Endothelial cell of umbilical vein (primary cell): ENCODE data around the gene TGFBR2. TPM values are rescaled to one million over a fixed set of nuclear protein-coding genes. Genes with fewer than 3 reads are reported as not detected.

Experiments used
- BruUV-seq: library from RNA; stranded (reverse); fragments of 400-500 nt; replicated peaks from 2 replicates; lab custom pipeline; 2021; lab: Mats Ljungman, UMichigan
- CTCF ChIA-PET: fragments of 300-600, 350-600 bp; sonication (Branson Sonifier 250); formaldehyde crosslinking; loops from one replicate; lab custom pipeline; 2021; ENCODE audit warnings: antibody characterized with exemption, inconsistent platforms; lab: Charles Lee
- POLR2A ChIA-PET: fragments of 300-600, 350-600 bp; sonication (Branson Sonifier 250); formaldehyde crosslinking; loops from one replicate; lab custom pipeline; 2021; ENCODE audit warnings: antibody characterized with exemption, inconsistent platforms; lab: Charles Lee
- DNase-seq: peaks from one replicate; pipeline ENCODE4 v3.0.0-alpha.2; 2011; ENCODE audit warnings: low read depth, low spot score
- FAIRE-seq: peaks from 2 replicates; lab custom pipeline; 2011; peaks lifted over from hg19 to GRCh38; lab: Jason Lieb, UNC
- H2AFZ ChIP-seq: 2 replicates; pipeline ENCODE4 v1.6.0; 2012; ENCODE audit warnings: low read depth, low read length, control low read depth, inconsistent platforms
- H3K27ac ChIP-seq: 2 replicates; pipeline ENCODE4 v1.5.1; 2011; ENCODE audit warnings: low read depth, mild to moderate bottlenecking, control low read depth, low read length, moderate library complexity; ENCODE audit not compliant: insufficient read depth
- H3K27me3 ChIP-seq, 2 experiments: 2 replicates each; pipeline versions ENCODE4 v1.6.0 to v1.6.1; 2011; ENCODE audit warnings: low read length in 2 of 2, mixed read lengths in 1 of 2; ENCODE audit not compliant: control insufficient read depth in 2 of 2, insufficient read depth in 2 of 2
- H3K36me3 ChIP-seq, 2 experiments: 2 replicates in 1 of 2; 3 replicates in 1 of 2; pipeline ENCODE4 v1.5.1; 2011; ENCODE audit warnings: low read length in 2 of 2, mild to moderate bottlenecking in 1 of 2, moderate library complexity in 1 of 2; ENCODE audit not compliant: control insufficient read depth in 2 of 2, insufficient read depth in 2 of 2; ENCODE audit errors: extremely low read depth in 1 of 2
- H3K4me1 ChIP-seq: 3 replicates; pipeline ENCODE4 v1.5.1; 2011; ENCODE audit warnings: mild to moderate bottlenecking, low read length; ENCODE audit not compliant: control insufficient read depth, insufficient read depth; ENCODE audit errors: extremely low read depth
- H3K4me2 ChIP-seq: 2 replicates; pipeline ENCODE4 v1.6.1; 2011; ENCODE audit warnings: low read length, control low read depth, mixed read lengths; ENCODE audit not compliant: insufficient read depth
- H3K4me3 ChIP-seq, 3 experiments: fragments of 200-600 bp in 1 of 3; sonication (generic), shearing (Covaris generic) in 1 of 3; replicated peaks in 1 of 3; 2 replicates each; pipeline ENCODE4 v1.5.1; 2011 to 2016; ENCODE audit warnings: control low read depth in 3 of 3, low read length in 3 of 3, mild to moderate bottlenecking in 2 of 3, inconsistent platforms in 1 of 3, low read depth in 1 of 3, moderate library complexity in 1 of 3; ENCODE audit not compliant: insufficient read depth in 1 of 3
- H3K79me2 ChIP-seq: 2 replicates; pipeline ENCODE4 v1.6.0; 2012; ENCODE audit warnings: low read length, inconsistent platforms; ENCODE audit not compliant: control insufficient read depth, insufficient read depth
- H3K9ac ChIP-seq: replicated peaks from 2 replicates; pipeline ENCODE3; 2011; ENCODE audit warnings: low read length, control low read depth; ENCODE audit not compliant: insufficient read depth; ENCODE audit errors: extremely low read depth
- H3K9me1 ChIP-seq: replicated peaks from 3 replicates; pipeline ENCODE4 v1.6.0; 2011; ENCODE audit warnings: mild to moderate bottlenecking, low read length; ENCODE audit not compliant: control insufficient read depth, insufficient read depth; ENCODE audit errors: extremely low read depth
- H3K9me3 ChIP-seq: replicated peaks from 2 replicates; pipeline ENCODE4 v1.5.1; 2012; ENCODE audit warnings: low read length, inconsistent platforms; ENCODE audit not compliant: control insufficient read depth, insufficient read depth
- H4K20me1 ChIP-seq: replicated peaks from 2 replicates; pipeline ENCODE3; 2011; ENCODE audit warnings: mild to moderate bottlenecking, low read length; ENCODE audit not compliant: control insufficient read depth, insufficient read depth; ENCODE audit errors: extremely low read depth
- CTCF ChIP-seq, 2 donors: IDR thresholded peaks; 1 replicate in 1 of 2; 2 replicates in 1 of 2; pipeline ENCODE4 v1.5.1; 2011; ENCODE audit warnings: low read length in 2 of 2, mild to moderate bottlenecking in 2 of 2, moderate library complexity in 2 of 2, control low read depth in 1 of 2, inconsistent platforms in 1 of 2, low read depth in 1 of 2; ENCODE audit not compliant: insufficient read depth in 1 of 2; ENCODE audit errors: extremely low read depth in 1 of 2
- EZH2 ChIP-seq: IDR thresholded peaks from 2 replicates; pipeline ENCODE4 v1.6.1; 2012; ENCODE audit warnings: borderline replicate concordance, low read depth, mild to moderate bottlenecking, moderate library complexity, low read length, inconsistent platforms; ENCODE audit not compliant: severe bottlenecking
- FOS ChIP-seq: IDR thresholded peaks from 2 replicates; pipeline ENCODE4 v1.6.1; 2011; ENCODE audit warnings: mild to moderate bottlenecking, low read length, moderate library complexity, borderline replicate concordance; ENCODE audit not compliant: insufficient read depth
- GATA2 ChIP-seq: IDR thresholded peaks from 2 replicates; pipeline ENCODE4 v1.7.0; 2011; ENCODE audit warnings: low read depth, mild to moderate bottlenecking, moderate library complexity, mixed read lengths, low read length; ENCODE audit not compliant: insufficient read length, insufficient read depth
- JUN ChIP-seq: IDR thresholded peaks from 2 replicates; pipeline ENCODE4 v1.6.1; 2011; ENCODE audit warnings: borderline replicate concordance, low read depth; ENCODE audit not compliant: insufficient read length, insufficient read depth
- MAX ChIP-seq: IDR thresholded peaks from 2 replicates; pipeline ENCODE4 v1.6.1; 2011; ENCODE audit not compliant: insufficient read depth, insufficient read length
- MYC ChIP-seq: IDR thresholded peaks from one replicate; pipeline ENCODE4 v1.6.1; 2011; ENCODE audit warnings: mild to moderate bottlenecking, low read depth, low read length
- POLR2A ChIP-seq: IDR thresholded peaks from 2 replicates; pipeline ENCODE4 v1.6.1; 2012; ENCODE audit warnings: low read depth, mild to moderate bottlenecking, control low read depth, low read length
- POLR2AphosphoS5 ChIP-seq: IDR thresholded peaks from 2 replicates; pipeline ENCODE4 v1.6.1; 2012; ENCODE audit warnings: low read depth, mild to moderate bottlenecking, control low read depth, low read length, moderate library complexity; ENCODE audit not compliant: insufficient read depth
- dilution Hi-C: fragments of 300-500 bp; cut with MboI; formaldehyde crosslinking; loops from one replicate; pipeline ENCODE4 v1.15.0; 2019; ENCODE audit warnings: low sequenced_read_pairs; ENCODE audit not compliant: extremely low pct_ligation_motif_present
- intact Hi-C: fragments of 100-400 bp; cut with micrococcal nuclease; formaldehyde crosslinking; loops from one replicate; pipeline ENCODE4 v1.10.0; 2022
- polyA plus RNA-seq, 4 experiments: library from polyadenylated mRNA; depleted of rRNA in 3 of 4; stranded (reverse) in 3 of 4; unstranded in 1 of 4; fragments of >200 nt; gene quantifications; 2 replicates each; pipeline versions ENCODE4 v1.2.1 to v1.2.3, GENCODE V29; 2011 to 2012; ENCODE audit warnings: missing spikeins in 1 of 4
- total RNA-seq: library from RNA; stranded (reverse); gene quantifications from 2 replicates; pipeline ENCODE4 v1.2.3, GENCODE V29; 2021

The TGFBR2 gene
- total and polyA plus RNA-seq, 2 donors (not counting 3 experiments of a cell fraction or from before 2014, with no cell fraction given): 227 to 250 TPM

- ChIA-PET POLR2A (no interaction called here), CTCF (no interaction called here)
- Histone ChIP-seq H3K9ac (no peak overlapping the region), H4K20me1 (no peaks in the 10 kb centered on the region), H3K79me2 (no peaks in the 10 kb centered on the region), H3K36me3 (no peaks in the 10 kb centered on the region), H3K4me2 (no peak overlapping the region), H3K4me1 (no peaks in the 10 kb centered on the region), H3K4me3 (no peak overlapping the region), H3K27me3 (no peaks in the 10 kb centered on the region), H2AFZ (no peak overlapping the region), H3K9me1 (no peaks in the 10 kb centered on the region), H3K27ac (no peak overlapping the region), H3K9me3 (no peaks in the 10 kb centered on the region)
- FAIRE-seq (no peak), DNase-seq (no peak)
- intact Hi-C loops (no loop called here), dilution Hi-C loops (no loop called here)
- no peak for TF ChIP-seq FOS
- TF ChIP-seq MYC: no peak
- no peak for TF ChIP-seq MAX
- TF ChIP-seq GATA2: no peak
- no peak for TF ChIP-seq POLR2A
- no peak for TF ChIP-seq POLR2AphosphoS5
- no peak for TF ChIP-seq EZH2
- TF ChIP-seq JUN: no peak
- no peak for TF ChIP-seq CTCF (IDR thresholded peaks at IDR 0.05; ENCODE audit: extremely low read depth in 1 of 2, insufficient read depth in 1 of 2, low read depth in 1 of 2, low read length in 2 of 2)
- no TSS peak for BruUV-seq
Observed at GRCh38 chr3:30576946-30577345, 29.5 kb upstream of the TGFBR2 start.
